Urinary bladder (tissue), 4 donors: Measurements from ENCODE around the gene PTPN7. TPM values are rescaled to one million over a fixed set of nuclear protein-coding genes. Genes with fewer than 3 reads are reported as not detected.
"Not testable (repeated sequence)": the region's sequence is repeated elsewhere in the genome, so short reads cannot be mapped to it uniquely, and the experiment has no call there.

Experiments used
- DNase-seq: peaks from one replicate; pipeline ENCODE4 v3.0.0-alpha.2; 2015; ENCODE audit errors: extremely low spot score
- H3K27ac ChIP-seq: one replicate; pipeline ENCODE4 v1.5.1; 2013; ENCODE audit warnings: low read depth, mild to moderate bottlenecking, moderate library complexity
- H3K36me3 ChIP-seq: one replicate; pipeline ENCODE4 v1.6.1; 2013; ENCODE audit warnings: mild to moderate bottlenecking, moderate library complexity; ENCODE audit not compliant: insufficient read depth
- H3K4me1 ChIP-seq: one replicate; pipeline ENCODE4 v1.6.1; 2013; ENCODE audit warnings: mild to moderate bottlenecking, moderate library complexity; ENCODE audit not compliant: insufficient read depth
- H3K4me3 ChIP-seq: one replicate; pipeline ENCODE4 v1.5.1; 2013; ENCODE audit warnings: low read depth, low read length
- WGBS: extraction: QIAGEN DNeasy Blood & Tissue Kit; methylation state at CpG from one replicate; pipeline ENCODE4 v1.1.7; 2013; 5-methylcytosine and 5-hydroxymethylcytosine counted together
- polyA plus RNA-seq: library from polyadenylated mRNA; stranded (reverse); fragments of 200-250 nt; gene quantifications from one replicate; pipeline ENCODE4 v1.2.3, GENCODE V29; 2013
- total RNA-seq: library from RNA; depleted of rRNA; stranded (reverse); fragments of >200 nt; gene quantifications from one replicate; pipeline ENCODE4 v1.2.3, GENCODE V29; 2014
- donor health status: healthy with polysubstance abuse.
- donor health status: healthy.

PTPN7 gene
- total and polyA plus RNA-seq, 2 donors = 1.2 TPM

- Histone ChIP-seq H3K36me3 (no peaks in the 10 kb centered on the region), H3K4me3 (no peak overlapping the region), H3K27ac (no peak overlapping the region), H3K4me1 (no peaks in the 10 kb centered on the region)
- no peak for DNase-seq
- WGBS = 89% methylated on average over 8 of the region's 8 CpGs
These were observed 21.9 kb upstream of the PTPN7 start for GRCh38 chr1:202182040-202182877.

GRCh38 chr1:202181586-202181985 is 21.2 kb upstream of the PTPN7 start:
- Histone ChIP-seq H3K36me3 (no peaks in the 10 kb centered on the region), H3K4me3 (no peak overlapping the region), H3K4me1 (no peaks in the 10 kb centered on the region), H3K27ac (no peak overlapping the region)
- 83% methylated on average over 7 of the region's 7 CpGs for WGBS
- DNase-seq = no peak

GRCh38 chr1:202180751-202181139 is 20.3 kb upstream of the PTPN7 start:
- H3K4me1 ChIP-seq, H3K36me3 ChIP-seq, DNase-seq, H3K27ac ChIP-seq, H3K4me3 ChIP-seq: not testable (repeated sequence)
- 67% methylated on average over 2 of the region's 2 CpGs for WGBS

GRCh38 chr1:202179828-202180750 is 19.7 kb upstream of the PTPN7 start:
- Histone ChIP-seq H3K4me1 (no peaks in the 10 kb centered on the region), H3K36me3 (no peaks in the 10 kb centered on the region), H3K27ac (no peak overlapping the region), H3K4me3 (no peak overlapping the region)
- DNase-seq = no peak
- WGBS = 70% methylated on average over 19 of the region's 19 CpGs

DNA sequence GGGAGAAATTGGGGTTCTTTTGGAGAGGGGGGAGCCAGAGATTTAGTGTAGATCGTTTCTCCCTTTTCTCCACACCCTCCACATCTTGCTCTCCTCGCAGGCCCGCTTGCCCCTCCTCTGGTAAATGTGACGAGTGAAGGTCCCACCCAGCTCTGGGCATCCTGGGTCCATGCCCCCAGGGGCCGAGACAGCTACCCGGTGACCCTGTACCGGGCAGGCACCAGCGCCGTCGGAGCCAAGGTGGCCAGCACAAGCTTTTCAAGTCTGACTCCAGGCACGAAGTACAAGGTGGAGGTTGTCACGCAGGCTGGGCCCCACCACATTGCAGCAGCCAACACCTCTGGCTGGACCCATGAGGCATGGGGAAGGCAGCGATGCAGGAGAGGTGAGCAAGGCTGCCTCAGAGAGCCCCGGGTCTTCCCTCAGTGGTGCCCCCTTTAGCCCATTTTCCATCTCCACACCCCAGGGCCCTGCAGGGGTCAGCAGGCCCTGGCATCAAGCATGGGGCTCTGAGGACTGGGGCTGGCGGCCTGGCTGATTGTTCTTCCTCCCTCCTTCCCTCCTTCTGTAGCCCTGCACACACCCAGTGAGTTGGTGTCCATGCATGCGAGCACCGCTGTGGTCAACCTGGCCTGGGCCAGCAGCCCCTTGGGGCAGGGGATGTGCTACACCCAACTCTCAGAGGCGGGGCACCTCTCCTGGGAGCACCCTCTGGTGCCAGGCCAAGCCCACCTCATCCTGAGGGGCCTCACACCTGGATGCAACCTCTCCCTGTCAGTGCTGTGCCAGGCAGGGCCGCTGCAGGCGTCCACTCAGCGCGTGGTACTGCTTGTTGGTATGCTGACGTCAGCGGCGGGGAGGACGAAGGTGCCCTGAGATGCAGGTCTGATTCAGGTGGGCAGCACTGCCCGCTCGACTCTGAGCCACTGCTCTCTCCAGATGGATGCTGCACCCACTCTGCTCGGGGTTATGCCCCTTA is 16.8 kb upstream of the PTPN7 start:
- Histone ChIP-seq H3K27ac (no peak overlapping the region), H3K4me3 (no peak overlapping the region), H3K4me1 (no peaks in the 10 kb centered on the region), H3K36me3 (no peaks in the 10 kb centered on the region)
- WGBS = 92% methylated on average over 29 of the region's 29 CpGs
- DNase-seq = no peak

DNA sequence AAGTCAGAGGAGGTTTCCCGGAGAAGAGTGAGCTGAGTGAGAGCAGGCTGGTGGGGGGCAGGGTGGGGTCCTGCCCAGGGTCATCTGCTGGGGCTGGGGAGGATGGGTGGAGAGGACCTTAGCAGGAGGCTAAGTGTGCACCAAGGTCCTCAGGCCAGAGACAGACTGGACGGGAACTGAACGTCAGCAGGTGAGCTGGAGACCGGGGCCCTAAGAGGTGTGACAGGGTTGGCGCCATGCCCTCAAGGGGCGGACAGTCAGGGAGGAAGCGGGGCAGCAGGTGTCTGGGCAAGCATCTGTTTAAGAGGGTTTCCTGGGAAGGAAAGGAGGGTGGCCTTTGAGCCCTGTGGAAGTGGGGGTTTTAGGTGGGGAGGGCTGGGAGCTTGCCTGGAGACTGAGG is 13.6 kb upstream of the PTPN7 start:
- no peaks in the 10 kb centered on the region for H3K36me3 ChIP-seq
- no peak for DNase-seq
- WGBS = 87% methylated on average over 7 of the region's 7 CpGs
- no peaks in the 10 kb centered on the region for H3K4me1 ChIP-seq
- H3K27ac ChIP-seq = no peak overlapping the region
- H3K4me3 ChIP-seq = no peak overlapping the region

- DNase-seq = no peak
These were observed 11.6 kb upstream of the PTPN7 start for GRCh38 chr1:202172015-202172355.

GRCh38 chr1:202171292-202172014 is 11.1 kb upstream of the PTPN7 start:
- Histone ChIP-seq H3K36me3 (no peaks in the 10 kb centered on the region), H3K4me1 (no peaks in the 10 kb centered on the region), H3K4me3 (no peak overlapping the region), H3K27ac (no peak overlapping the region)
- no peak for DNase-seq
- WGBS = 94% methylated on average over 11 of the region's 11 CpGs

More at GRCh38 chr1:202172015-202172355, 11.6 kb upstream of the PTPN7 start:
- no peaks in the 10 kb centered on the region for H3K36me3 ChIP-seq
- H3K4me1 ChIP-seq = no peaks in the 10 kb centered on the region
- no peak overlapping the region for H3K27ac ChIP-seq
- 93% methylated on average over 5 of the region's 5 CpGs for WGBS
- H3K4me3 ChIP-seq = no peak overlapping the region

DNA sequence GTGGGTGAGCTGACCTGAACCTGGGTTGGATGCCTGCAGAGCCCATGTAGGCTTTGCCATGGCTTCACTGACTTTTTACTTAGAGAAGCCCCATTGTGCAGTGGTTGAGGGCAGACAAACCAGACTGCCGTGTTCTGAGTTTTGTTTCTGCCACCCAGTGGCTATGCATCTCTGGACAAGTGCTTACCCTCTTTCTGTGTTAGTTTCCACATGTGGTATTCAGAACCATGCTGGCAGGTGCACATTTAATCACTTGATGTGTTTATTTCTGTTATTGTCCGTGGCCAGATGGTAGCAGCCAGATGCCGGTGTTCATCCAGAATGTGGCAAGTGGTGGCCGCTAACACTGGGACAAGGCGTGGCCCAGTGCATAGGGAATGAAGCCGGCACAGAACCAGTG is 10.3 kb upstream of the PTPN7 start:
- Histone ChIP-seq H3K4me1 (no peaks in the 10 kb centered on the region), H3K27ac (no peak overlapping the region), H3K4me3 (no peak overlapping the region), H3K36me3 (no peaks in the 10 kb centered on the region)
- DNase-seq = no peak
- WGBS = 89% methylated on average over 6 of the region's 6 CpGs

GRCh38 chr1:202168861-202169260 is 8.5 kb upstream of the PTPN7 start:
- Histone ChIP-seq H3K4me1 (no peaks in the 10 kb centered on the region), H3K4me3 (no peak overlapping the region), H3K27ac (no peak overlapping the region), H3K36me3 (no peaks in the 10 kb centered on the region)
- 96% methylated on average over 7 of the region's 7 CpGs for WGBS
- DNase-seq = no peak

DNA sequence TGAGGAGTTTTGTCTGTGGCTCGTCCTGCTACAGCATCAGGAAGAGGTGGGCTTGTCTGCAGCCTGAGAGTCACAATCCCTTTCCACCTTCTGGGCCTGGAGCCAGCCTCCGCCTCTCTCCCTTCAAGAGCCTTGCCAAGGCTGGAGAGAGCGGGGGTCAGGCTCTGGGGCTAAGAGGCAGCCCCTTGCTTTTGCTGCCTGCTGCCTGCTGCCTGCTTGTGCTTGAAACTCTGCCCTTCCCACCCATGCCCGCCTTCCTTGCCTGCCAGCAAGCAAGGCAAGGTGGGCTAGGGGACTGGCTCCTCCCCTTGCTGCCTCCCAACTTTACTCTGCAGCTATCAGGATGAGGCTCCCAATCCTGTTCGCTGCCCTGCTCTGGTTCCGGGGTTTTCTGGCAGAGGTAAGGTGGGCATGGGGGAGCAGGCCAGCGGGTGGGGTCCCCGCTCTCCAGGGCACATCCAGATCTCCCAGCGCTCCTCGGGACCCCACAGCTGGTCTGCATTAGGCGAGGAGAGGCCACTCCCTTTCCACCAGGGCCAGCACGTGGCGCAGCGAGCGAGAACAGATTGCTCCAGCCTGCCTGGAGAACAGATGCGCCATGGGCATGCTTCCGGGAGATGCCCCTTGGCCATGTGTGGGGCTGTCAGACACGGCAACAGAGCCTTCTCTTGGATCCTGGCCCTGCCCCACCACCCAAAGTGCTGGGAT is 7.5 kb upstream of the PTPN7 start:
- no peak for DNase-seq
- Histone ChIP-seq H3K4me3 (no peak overlapping the region), H3K36me3 (no peaks in the 10 kb centered on the region), H3K4me1 (no peaks in the 10 kb centered on the region), H3K27ac (no peak overlapping the region)
- 35% methylated on average over 18 of the region's 18 CpGs for WGBS

- not testable (repeated sequence) for DNase-seq, H3K27ac ChIP-seq, H3K4me1 ChIP-seq, H3K4me3 ChIP-seq, H3K36me3 ChIP-seq
- 76% methylated on average over 13 of the region's 13 CpGs for WGBS
These were observed 6.7 kb upstream of the PTPN7 start for GRCh38 chr1:202167054-202167453.
